NCI-H82 treated with DMSO at 0.1 percent for 48 hours (cell line): ENCODE results near the gene AMPD1.

Experiments used
- DNase-seq: peaks from one replicate; lab custom pipeline; 2025; ENCODE audit not compliant: unreplicated experiment; lab: John Stamatoyannopoulos, UW

AMPD1 gene

GRCh38 chr1:114641377-114641776, 54.0 kb downstream of the AMPD1 start:
- no peak for DNase-seq

- no peak for DNase-seq
Observed at GRCh38 chr1:114638910-114639309, 56.4 kb downstream of the AMPD1 start.

GRCh38 chr1:114632427-114632826, 62.9 kb downstream of the AMPD1 start:
- DNase-seq = no peak

GRCh38 chr1:114627107-114627506, 68.2 kb downstream of the AMPD1 start:
- DNase-seq = no peak

- no peak for DNase-seq
Observed at GRCh38 chr1:114623364-114623763, 72.0 kb downstream of the AMPD1 start.
